T-helper 2 cell treated with Interferon-gamma antibody and Interleukin-4, amounts not matched to agents 5 μg/mL and 100 μg/mL, for 36 hours (primary cell): ENCODE results near the gene DTHD1.

Experiments
- DNase-seq: peaks from one replicate; pipeline ENCODE4 v3.0.0; 2021; ENCODE audit warnings: low spot score
- H3K27ac Mint-ChIP-seq: one replicate; pipeline ENCODE4 v1.8.0; 2021; ENCODE audit warnings: mild to moderate bottlenecking, mixed read lengths
- H3K27me3 Mint-ChIP-seq: one replicate; pipeline ENCODE4 v1.8.0; 2021; ENCODE audit warnings: low read depth, mixed read lengths
- H3K36me3 Mint-ChIP-seq: one replicate; pipeline ENCODE4 v1.8.0; 2021; ENCODE audit warnings: low read depth, mixed read lengths
- H3K4me1 Mint-ChIP-seq: one replicate; pipeline ENCODE4 v1.8.0; 2021; ENCODE audit warnings: low read depth, mixed read lengths
- H3K4me3 Mint-ChIP-seq: one replicate; pipeline ENCODE4 v1.8.0; 2022; ENCODE audit warnings: mild to moderate bottlenecking, moderate library complexity, mixed read lengths
- H3K9me3 Mint-ChIP-seq: one replicate; pipeline ENCODE4 v1.8.0; 2021; ENCODE audit warnings: mixed read lengths

Gene DTHD1

GRCh38 chr4:36313703-36314102, 32.3 kb downstream of the DTHD1 start:
- H3K36me3 Mint-ChIP-seq, result no peaks in the 10 kb centered on the region
- H3K27ac Mint-ChIP-seq, result no peak overlapping the region
- no peaks in the 10 kb centered on the region for H3K9me3 Mint-ChIP-seq
- H3K4me3 Mint-ChIP-seq, result no peak overlapping the region
- H3K27me3 Mint-ChIP-seq, result no peaks in the 10 kb centered on the region
- peaks cover 32% of the 10 kb centered on the region for H3K4me1 Mint-ChIP-seq
- DNase-seq, result no peak

DNA sequence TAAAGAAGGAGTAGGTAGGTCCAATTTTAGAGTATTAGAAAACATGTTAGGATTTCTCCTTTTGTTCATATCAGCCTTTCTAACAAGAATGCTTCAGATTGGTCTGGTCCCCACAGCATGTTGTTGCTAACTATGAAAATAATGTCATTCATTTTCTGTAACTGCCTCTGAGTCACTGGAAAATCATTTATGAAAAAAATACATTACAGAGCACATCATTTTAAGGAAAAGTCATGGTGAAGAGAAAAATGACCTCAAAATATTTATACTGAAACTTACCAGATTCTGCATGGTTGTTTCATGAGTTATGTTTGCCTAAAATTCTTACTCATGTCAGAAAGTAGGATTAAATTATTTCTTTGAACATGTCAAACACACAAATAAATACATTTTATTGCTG, 35.2 kb downstream of the DTHD1 start:
- Mint-ChIP-seq H3K4me3 (no peak overlapping the region), H3K4me1 (peaks cover 37% of the 10 kb centered on the region)

DNA sequence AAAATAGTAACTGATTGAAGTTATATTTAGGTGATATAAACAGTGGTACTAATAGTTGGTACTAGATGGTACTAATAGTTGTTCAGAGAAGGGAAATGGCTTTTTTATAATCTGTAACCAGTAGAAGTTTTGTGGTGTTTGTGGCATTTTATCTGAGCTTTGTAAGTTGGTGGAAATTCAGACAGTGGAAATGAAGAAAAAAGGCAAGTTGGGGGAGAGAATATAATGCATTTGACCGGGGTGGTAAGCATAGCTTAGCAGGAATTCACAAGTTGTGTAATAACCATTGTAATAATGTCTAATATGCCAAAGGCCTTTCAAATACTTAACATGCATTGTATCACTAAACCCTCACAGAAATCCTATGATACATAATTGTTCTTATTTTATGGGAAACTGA, 36.3 kb downstream of the DTHD1 start:
- peaks cover 43% of the 10 kb centered on the region for H3K4me1 Mint-ChIP-seq
- no peak overlapping the region for H3K4me3 Mint-ChIP-seq

More for the DNA sequence above, 35.2 kb downstream of the DTHD1 start:
- Mint-ChIP-seq H3K9me3 (no peaks in the 10 kb centered on the region), H3K27ac (no peak overlapping the region), H3K36me3 (no peaks in the 10 kb centered on the region), H3K27me3 (no peaks in the 10 kb centered on the region)
- no peak for DNase-seq

DNA sequence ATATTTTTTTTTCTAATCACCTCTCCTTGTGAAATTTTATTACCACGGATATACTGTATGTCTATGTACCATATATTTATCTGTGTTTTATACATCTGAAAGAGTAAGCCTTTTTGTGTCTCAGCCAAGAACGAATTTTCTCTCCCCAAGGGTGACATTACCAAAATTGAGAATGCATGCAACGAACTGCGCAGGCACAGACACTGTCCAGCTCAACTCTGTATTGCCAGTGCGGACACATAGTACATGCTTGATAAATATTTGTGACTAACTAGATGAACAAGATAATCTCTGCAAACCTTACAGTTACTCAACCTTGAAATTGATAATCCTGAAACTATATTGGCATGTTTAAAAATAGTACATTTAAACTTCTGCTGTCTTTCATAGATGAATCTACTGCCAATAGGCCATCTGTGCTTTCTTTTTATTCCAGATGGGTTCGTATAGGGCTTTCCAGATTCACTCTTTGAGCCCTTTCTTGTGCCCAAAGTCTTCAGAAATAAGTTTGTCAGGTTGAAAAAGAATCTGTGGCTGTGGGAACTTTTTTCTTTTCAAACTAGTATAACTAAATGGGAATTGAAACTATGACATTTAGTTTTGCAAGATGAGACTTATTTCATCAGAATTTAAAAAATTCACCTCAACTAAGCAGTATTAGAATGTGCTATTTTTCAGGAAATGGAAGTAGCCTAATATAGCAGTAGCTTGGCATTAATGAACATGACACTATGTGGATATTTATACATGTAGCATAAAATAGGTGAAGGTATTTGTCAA, 38.9 kb downstream of the DTHD1 start:
- Mint-ChIP-seq H3K4me1 (peaks cover 63% of the 10 kb centered on the region), H3K27ac (no peak overlapping the region), H3K9me3 (no peaks in the 10 kb centered on the region), H3K27me3 (no peaks in the 10 kb centered on the region), H3K36me3 (no peaks in the 10 kb centered on the region), H3K4me3 (no peak overlapping the region)
- no peak for DNase-seq

More for the DNA sequence above, 36.3 kb downstream of the DTHD1 start:
- no peaks in the 10 kb centered on the region for H3K9me3 Mint-ChIP-seq
- peak overlapping the region; percentile 2 for H3K27ac Mint-ChIP-seq
- H3K36me3 Mint-ChIP-seq, result no peaks in the 10 kb centered on the region
- DNase-seq, result no peak
- no peaks in the 10 kb centered on the region for H3K27me3 Mint-ChIP-seq

DNA sequence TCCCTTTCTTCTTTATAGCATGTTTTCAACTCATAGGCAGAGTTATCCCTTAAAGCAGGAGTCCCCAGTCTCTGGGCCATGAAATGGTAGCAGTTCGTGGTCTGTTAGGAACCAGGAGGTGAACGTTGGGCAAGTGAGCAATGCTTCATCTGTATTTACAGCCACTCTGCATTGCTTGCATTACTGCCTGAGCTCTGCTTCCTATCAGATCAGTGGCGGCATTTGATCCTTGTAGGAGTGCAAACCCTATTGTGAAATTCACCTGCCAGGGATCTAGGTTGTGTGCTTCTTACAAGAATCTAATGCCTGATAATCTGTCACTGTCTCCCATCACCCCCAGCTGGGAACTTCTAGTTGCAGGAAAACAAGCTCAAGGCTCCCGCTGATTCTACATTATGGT, 39.8 kb downstream of the DTHD1 start:
- no peaks in the 10 kb centered on the region for H3K27me3 Mint-ChIP-seq

GRCh38 chr4:36322921-36323354, 41.5 kb downstream of the DTHD1 start:
- H3K27ac Mint-ChIP-seq, result peak overlapping the region; percentile 82
- no peaks in the 10 kb centered on the region for H3K27me3 Mint-ChIP-seq
- DNase-seq, result peak; percentile 75
- H3K36me3 Mint-ChIP-seq, result no peaks in the 10 kb centered on the region
- peak overlapping the region; percentile 23 for H3K4me3 Mint-ChIP-seq
- peaks cover 65% of the 10 kb centered on the region for H3K4me1 Mint-ChIP-seq
- H3K9me3 Mint-ChIP-seq, result no peaks in the 10 kb centered on the region

More for the DNA sequence above, 39.8 kb downstream of the DTHD1 start:
- H3K27ac Mint-ChIP-seq, result peak overlapping the region; percentile 6
- DNase-seq, result no peak
- H3K36me3 Mint-ChIP-seq, result no peaks in the 10 kb centered on the region
- no peak overlapping the region for H3K4me3 Mint-ChIP-seq
- H3K4me1 Mint-ChIP-seq, result peaks cover 71% of the 10 kb centered on the region
- no peaks in the 10 kb centered on the region for H3K9me3 Mint-ChIP-seq

- Mint-ChIP-seq H3K27ac (peak overlapping the region; percentile 83), H3K9me3 (no peaks in the 10 kb centered on the region), H3K4me1 (peaks cover 59% of the 10 kb centered on the region), H3K4me3 (peak overlapping the region; percentile 60), H3K36me3 (no peaks in the 10 kb centered on the region), H3K27me3 (no peaks in the 10 kb centered on the region)
- no peak for DNase-seq
These were observed 42.5 kb downstream of the DTHD1 start for GRCh38 chr4:36323816-36324419.

DNA sequence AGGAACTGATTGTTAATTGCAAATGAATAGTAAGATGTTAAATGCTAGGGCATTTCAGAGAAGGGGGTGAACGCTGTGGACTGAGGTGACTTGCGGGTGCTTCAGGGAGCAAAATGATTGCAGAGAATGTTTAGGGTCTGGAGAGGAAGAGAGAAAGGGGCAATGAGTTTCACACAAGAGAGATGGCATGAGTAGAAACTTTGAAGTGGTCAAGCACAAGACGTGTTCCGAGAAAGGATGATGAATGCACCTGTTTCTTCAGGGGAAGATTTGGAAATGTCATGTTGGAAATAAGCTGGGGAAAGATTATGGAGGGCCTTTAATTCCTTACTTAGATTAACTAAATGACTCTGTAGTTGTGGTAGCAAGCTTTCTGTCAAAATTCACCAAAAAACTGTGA, 43.4 kb downstream of the DTHD1 start:
- peaks cover 57% of the 10 kb centered on the region for H3K4me1 Mint-ChIP-seq
- no peaks in the 10 kb centered on the region for H3K36me3 Mint-ChIP-seq
- peak overlapping the region; percentile 58 for H3K27ac Mint-ChIP-seq
- DNase-seq, result no peak
- H3K27me3 Mint-ChIP-seq, result no peaks in the 10 kb centered on the region
- no peaks in the 10 kb centered on the region for H3K9me3 Mint-ChIP-seq
- H3K4me3 Mint-ChIP-seq, result peak overlapping the region; percentile 8

GRCh38 chr4:36325499-36325898, 44.1 kb downstream of the DTHD1 start:
- DNase-seq, result peak; percentile 25

GRCh38 chr4:36325926-36326325, 44.5 kb downstream of the DTHD1 start:
- Mint-ChIP-seq H3K36me3 (no peaks in the 10 kb centered on the region), H3K9me3 (no peaks in the 10 kb centered on the region), H3K4me3 (peak overlapping the region; percentile 13), H3K4me1 (peaks cover 45% of the 10 kb centered on the region), H3K27me3 (no peaks in the 10 kb centered on the region), H3K27ac (peak overlapping the region; percentile 21)
- DNase-seq, result no peak

More at GRCh38 chr4:36325499-36325898, 44.1 kb downstream of the DTHD1 start:
- no peaks in the 10 kb centered on the region for H3K9me3 Mint-ChIP-seq
- peaks cover 50% of the 10 kb centered on the region for H3K4me1 Mint-ChIP-seq
- peak overlapping the region; percentile 21 for H3K27ac Mint-ChIP-seq
- H3K36me3 Mint-ChIP-seq, result no peaks in the 10 kb centered on the region
- no peaks in the 10 kb centered on the region for H3K27me3 Mint-ChIP-seq
- H3K4me3 Mint-ChIP-seq, result peak overlapping the region; percentile 13

- peaks cover 41% of the 10 kb centered on the region for H3K4me1 Mint-ChIP-seq
- H3K9me3 Mint-ChIP-seq, result no peaks in the 10 kb centered on the region
- H3K27me3 Mint-ChIP-seq, result no peaks in the 10 kb centered on the region
- H3K4me3 Mint-ChIP-seq, result no peak overlapping the region
- H3K36me3 Mint-ChIP-seq, result no peaks in the 10 kb centered on the region
- DNase-seq, result no peak
- H3K27ac Mint-ChIP-seq, result no peak overlapping the region
These were observed 45.1 kb downstream of the DTHD1 start for GRCh38 chr4:36326476-36327029.

DNA sequence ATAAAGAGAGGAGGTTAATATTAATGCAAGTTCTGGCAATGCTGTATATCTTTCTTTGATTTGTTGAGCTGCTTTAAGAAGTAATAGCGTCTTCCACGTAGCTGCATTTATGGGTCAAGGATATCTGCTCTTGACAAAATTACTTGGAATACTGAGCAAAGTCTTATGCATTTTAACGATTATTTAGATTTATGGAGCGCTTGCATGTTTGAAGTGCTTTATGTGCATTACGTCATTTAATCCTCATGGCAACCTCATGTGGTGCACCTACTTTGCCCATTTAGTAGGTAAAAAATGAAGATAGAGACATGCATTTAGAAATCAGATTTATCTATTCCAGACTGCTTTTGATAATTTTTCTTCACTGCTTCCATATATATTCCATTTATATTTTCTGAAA, 46.0 kb downstream of the DTHD1 start:
- Mint-ChIP-seq H3K4me1 (peaks cover 35% of the 10 kb centered on the region), H3K4me3 (no peak overlapping the region), H3K27ac (no peak overlapping the region), H3K9me3 (no peaks in the 10 kb centered on the region), H3K36me3 (no peaks in the 10 kb centered on the region), H3K27me3 (no peaks in the 10 kb centered on the region)
- DNase-seq, result no peak

DNA sequence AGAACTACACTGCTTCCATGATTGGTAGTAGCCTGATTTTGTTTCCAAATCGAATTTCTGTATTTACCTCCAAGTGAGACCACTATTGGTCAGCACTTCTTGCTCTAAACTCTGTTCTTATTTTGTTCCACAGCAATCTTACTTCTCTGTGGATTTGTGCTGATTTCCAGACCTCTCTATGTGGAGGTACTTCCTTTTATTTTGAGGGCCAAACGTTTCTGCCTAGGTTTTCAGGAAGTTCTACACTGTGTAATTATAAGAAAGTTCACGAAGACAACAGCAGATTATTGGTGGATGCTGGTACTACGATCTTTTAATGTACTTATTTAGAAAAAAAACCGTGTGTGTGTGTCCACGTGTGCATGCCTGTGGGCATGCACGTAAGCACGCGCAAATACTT, 46.7 kb downstream of the DTHD1 start:
- no peak overlapping the region for H3K27ac Mint-ChIP-seq

DNA sequence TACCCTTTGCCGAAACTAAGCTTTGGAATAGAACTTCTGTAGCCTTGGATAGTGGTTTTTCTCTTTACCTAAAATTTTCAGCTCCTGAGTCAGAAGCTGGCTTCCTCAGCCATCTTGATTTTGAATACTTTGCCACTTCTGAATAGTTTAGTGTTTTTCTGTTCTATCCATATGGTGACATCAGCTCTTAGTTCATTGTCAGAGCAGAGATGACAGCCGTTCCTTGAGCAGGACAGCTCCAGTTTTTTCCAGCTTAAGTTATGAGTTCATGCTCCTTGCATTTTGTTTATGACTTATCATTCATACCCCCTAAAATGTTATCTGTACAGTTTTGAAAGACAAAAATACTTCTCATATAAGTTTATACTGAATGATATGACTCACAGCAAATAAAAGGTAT, 47.8 kb downstream of the DTHD1 start:
- no peak for DNase-seq
- no peak overlapping the region for H3K4me3 Mint-ChIP-seq
- H3K36me3 Mint-ChIP-seq, result no peaks in the 10 kb centered on the region
- H3K27ac Mint-ChIP-seq, result no peak overlapping the region
- peaks cover 31% of the 10 kb centered on the region for H3K4me1 Mint-ChIP-seq
- no peaks in the 10 kb centered on the region for H3K27me3 Mint-ChIP-seq
- H3K9me3 Mint-ChIP-seq, result no peaks in the 10 kb centered on the region

More for the DNA sequence above, 46.7 kb downstream of the DTHD1 start:
- no peaks in the 10 kb centered on the region for H3K9me3 Mint-ChIP-seq
- DNase-seq, result no peak
- no peaks in the 10 kb centered on the region for H3K27me3 Mint-ChIP-seq
- H3K4me1 Mint-ChIP-seq, result peaks cover 34% of the 10 kb centered on the region
- no peaks in the 10 kb centered on the region for H3K36me3 Mint-ChIP-seq
- H3K4me3 Mint-ChIP-seq, result no peak overlapping the region
